ENCODE data around the gene NHSL2. TPM values are rescaled to one million over a fixed set of nuclear protein-coding genes. Genes with fewer than 3 reads are reported as not detected.
A peak's percentile ranks its signal among the peaks of the same experiment; 100 is the strongest.

NHSL2 gene
- polyA plus RNA-seq, 1 of the 3 experiments (the other 2 are of a cell fraction): 0.61 TPM

DNA sequence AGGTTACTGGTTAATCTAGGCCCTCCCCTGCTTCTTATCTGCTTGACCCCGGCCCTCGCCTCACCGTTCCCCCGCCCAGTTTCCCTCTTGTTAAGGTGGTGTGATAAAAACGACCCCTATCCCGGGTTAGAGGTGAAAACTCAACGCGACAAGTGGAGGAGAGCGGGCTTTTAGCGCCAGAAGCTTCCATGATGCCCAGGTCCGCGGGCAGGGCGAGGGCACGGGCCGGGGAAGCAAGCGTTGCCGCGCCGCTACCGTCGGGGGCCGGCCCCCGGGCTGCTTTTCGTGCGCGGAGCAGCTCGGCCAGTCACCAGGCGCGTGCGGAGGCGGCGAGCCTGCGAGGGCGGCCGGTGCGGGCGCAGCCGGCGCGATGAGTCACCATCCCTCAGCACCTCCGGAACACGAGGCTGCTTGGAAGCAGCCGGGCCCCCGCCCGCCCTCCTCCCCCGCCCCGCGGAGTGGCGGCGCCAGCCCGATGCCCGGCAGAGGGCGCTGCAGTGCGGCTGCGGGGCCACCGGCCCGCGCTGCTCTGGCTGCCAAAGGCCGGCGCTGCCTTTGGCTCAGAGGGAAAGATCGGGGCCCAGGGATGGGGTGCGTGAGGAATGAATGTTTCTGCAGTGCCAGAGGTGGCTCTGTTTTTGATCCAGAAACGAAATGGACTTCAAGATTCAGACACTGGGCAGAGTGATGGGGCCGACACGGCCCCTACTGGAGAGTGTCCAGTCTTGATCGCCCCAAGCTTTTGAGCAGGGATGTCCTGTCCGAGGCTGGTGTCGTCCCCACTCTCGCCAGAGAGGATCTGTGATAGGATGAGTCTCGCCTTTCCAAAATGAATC lies 107.8 kb downstream of the NHSL2 start (continued):
- TF ChIP-seq SMC3 (IDR thresholded peaks at IDR 0.05; ENCODE audit: low read depth, low read length): peak; percentile 74
- peak; percentile 35; the same call in 1 of the 2 replicates for TF ChIP-seq RCOR1 (IDR thresholded peaks at IDR 0.05; ENCODE audit: low read length)
- TF ChIP-seq, protein P1, sequence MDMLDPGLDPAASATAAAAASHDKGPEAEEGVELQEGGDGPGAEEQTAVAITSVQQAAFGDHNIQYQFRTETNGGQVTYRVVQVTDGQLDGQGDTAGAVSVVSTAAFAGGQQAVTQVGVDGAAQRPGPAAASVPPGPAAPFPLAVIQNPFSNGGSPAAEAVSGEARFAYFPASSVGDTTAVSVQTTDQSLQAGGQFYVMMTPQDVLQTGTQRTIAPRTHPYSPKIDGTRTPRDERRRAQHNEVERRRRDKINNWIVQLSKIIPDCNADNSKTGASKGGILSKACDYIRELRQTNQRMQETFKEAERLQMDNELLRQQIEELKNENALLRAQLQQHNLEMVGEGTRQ (IDR thresholded peaks at IDR 0.05; ENCODE audit: borderline replicate concordance, low read depth, low read length): no peak
- no peak for TF ChIP-seq GABPA (IDR thresholded peaks at IDR 0.05; ENCODE audit: low read depth)
- TF ChIP-seq JUND (IDR thresholded peaks at IDR 0.05): peak; percentile 43; the same call in 1 of the 2 replicates
- TF ChIP-seq, protein P2, sequence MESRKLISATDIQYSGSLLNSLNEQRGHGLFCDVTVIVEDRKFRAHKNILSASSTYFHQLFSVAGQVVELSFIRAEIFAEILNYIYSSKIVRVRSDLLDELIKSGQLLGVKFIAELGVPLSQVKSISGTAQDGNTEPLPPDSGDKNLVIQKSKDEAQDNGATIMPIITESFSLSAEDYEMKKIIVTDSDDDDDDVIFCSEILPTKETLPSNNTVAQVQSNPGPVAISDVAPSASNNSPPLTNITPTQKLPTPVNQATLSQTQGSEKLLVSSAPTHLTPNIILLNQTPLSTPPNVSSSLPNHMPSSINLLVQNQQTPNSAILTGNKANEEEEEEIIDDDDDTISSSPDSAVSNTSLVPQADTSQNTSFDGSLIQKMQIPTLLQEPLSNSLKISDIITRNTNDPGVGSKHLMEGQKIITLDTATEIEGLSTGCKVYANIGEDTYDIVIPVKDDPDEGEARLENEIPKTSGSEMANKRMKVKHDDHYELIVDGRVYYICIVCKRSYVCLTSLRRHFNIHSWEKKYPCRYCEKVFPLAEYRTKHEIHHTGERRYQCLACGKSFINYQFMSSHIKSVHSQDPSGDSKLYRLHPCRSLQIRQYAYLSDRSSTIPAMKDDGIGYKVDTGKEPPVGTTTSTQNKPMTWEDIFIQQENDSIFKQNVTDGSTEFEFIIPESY (IDR thresholded peaks at IDR 0.05; ENCODE audit: borderline replicate concordance, low read depth): no peak
- TF ChIP-seq CHD2 (IDR thresholded peaks at IDR 0.05; ENCODE audit: low read length, partially characterized antibody): peak; percentile 20
- TF ChIP-seq TAF1 (IDR thresholded peaks at IDR 0.05; ENCODE audit: borderline replicate concordance, low read depth, low read length): no peak; the same call in 1 of the 2 replicates
- TF ChIP-seq SIN3A (IDR thresholded peaks at IDR 0.05; ENCODE audit: borderline replicate concordance, low read depth, low read length): no peak

DNA sequence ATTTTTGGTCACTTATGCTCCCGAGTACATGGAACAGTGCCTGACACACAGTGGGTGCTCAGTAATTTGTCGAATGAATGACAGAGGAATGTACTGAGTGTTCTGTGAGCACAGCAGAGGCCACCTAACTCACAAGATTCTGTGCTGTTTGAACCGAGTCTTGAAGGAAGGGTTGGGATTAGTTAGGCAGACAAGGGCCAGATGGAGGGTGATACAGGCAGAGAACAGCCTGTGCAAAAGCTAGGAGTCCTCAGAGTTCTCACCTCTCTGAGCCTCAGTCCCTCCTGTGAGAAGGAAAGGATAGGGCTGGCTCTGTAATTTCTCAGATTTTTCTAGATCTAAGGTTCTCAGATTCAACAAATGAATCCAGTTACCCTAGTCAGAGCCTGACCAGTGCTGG lies 108.8 kb downstream of the NHSL2 start:
- Histone ChIP-seq H3K27me3 (ENCODE audit: insufficient read depth) (peaks cover 19% of the 10 kb centered on the region; the same call in 1 of the 2 replicates), H3K9ac (no peak overlapping the region), H3K4me1 (ENCODE audit: control insufficient read depth in 1 of 2, insufficient read depth in 2 of 2, low read depth in 1 of 2, low read length in 1 of 2) (peaks cover 3 to 7% of the 10 kb centered on the region in 2 experiments; a peak in 1 of 4 replicates), H2AFZ (ENCODE audit: low read depth) (no peak overlapping the region), H3K79me2 (ENCODE audit: insufficient read depth) (no peaks in the 10 kb centered on the region), H3K4me3 (ENCODE audit: low read depth in 2 of 2, low read length in 1 of 2) (no peak overlapping the region), H3K36me3 (replicated peaks in 1 of 2; ENCODE audit: control insufficient read depth in 1 of 2, insufficient read depth in 2 of 2, low read length in 1 of 2) (no peaks in the 10 kb centered on the region), H3K4me2 (no peak overlapping the region), H4K20me1 (ENCODE audit: insufficient read depth) (no peaks in the 10 kb centered on the region), H3K9me2 (no peaks in the 10 kb centered on the region), H3F3A (replicated peaks; ENCODE audit: insufficient read depth) (no peaks in the 10 kb centered on the region), H3K27ac (ENCODE audit: low read depth in 2 of 2, low read length in 1 of 2) (no peak overlapping the region), H3K9me3 (no peaks in the 10 kb centered on the region)
- ChIA-PET CTCF (interaction anchor here (0.7 to 11.1 kb wide), 25 partner anchors 10 to 259 kb away, joined by 3 to 257 read pairs (median 7); partner anchors contain the start of genes RPS4X and RTL5), POLR2A (interaction anchor here (0.8 to 1.7 kb wide), 2 partner anchors 107 to 162 kb away, joined by 4 to 6 read pairs; partner anchors contain the start of gene PIN4)
- no peak for DNase-seq
- 85% methylated on average over 3 of the region's 3 CpGs for WGBS (ENCODE audit: low lambda C conversion rate)
- TF ChIP-seq FOSL2 (IDR thresholded peaks at IDR 0.05; ENCODE audit: borderline replicate concordance, low read depth) (no peak), CHD2 (IDR thresholded peaks at IDR 0.05; ENCODE audit: low read length, partially characterized antibody) (no peak), RFX5 (IDR thresholded peaks at IDR 0.05; ENCODE audit: low read length) (no peak), RXRA (IDR thresholded peaks at IDR 0.05; ENCODE audit: borderline replicate concordance, low read depth) (no peak), MEF2A (IDR thresholded peaks at IDR 0.05; ENCODE audit: borderline replicate concordance, low read depth) (no peak), FOXJ3 (CRISPR knock-in tag; IDR thresholded peaks at IDR 0.05) (no peak), NRF1 (IDR thresholded peaks at IDR 0.05; ENCODE audit: low read depth, low read length) (no peak), NFIC (IDR thresholded peaks at IDR 0.05; ENCODE audit: borderline replicate concordance) (no peak)
- TF ChIP-seq, protein P2 (IDR thresholded peaks at IDR 0.05; ENCODE audit: borderline replicate concordance, low read depth): no peak
- TF ChIP-seq, protein P3, sequence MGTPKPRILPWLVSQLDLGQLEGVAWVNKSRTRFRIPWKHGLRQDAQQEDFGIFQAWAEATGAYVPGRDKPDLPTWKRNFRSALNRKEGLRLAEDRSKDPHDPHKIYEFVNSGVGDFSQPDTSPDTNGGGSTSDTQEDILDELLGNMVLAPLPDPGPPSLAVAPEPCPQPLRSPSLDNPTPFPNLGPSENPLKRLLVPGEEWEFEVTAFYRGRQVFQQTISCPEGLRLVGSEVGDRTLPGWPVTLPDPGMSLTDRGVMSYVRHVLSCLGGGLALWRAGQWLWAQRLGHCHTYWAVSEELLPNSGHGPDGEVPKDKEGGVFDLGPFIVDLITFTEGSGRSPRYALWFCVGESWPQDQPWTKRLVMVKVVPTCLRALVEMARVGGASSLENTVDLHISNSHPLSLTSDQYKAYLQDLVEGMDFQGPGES (IDR thresholded peaks at IDR 0.05; ENCODE audit: low read depth, low read length): no peak
- TF ChIP-seq, protein P4, sequence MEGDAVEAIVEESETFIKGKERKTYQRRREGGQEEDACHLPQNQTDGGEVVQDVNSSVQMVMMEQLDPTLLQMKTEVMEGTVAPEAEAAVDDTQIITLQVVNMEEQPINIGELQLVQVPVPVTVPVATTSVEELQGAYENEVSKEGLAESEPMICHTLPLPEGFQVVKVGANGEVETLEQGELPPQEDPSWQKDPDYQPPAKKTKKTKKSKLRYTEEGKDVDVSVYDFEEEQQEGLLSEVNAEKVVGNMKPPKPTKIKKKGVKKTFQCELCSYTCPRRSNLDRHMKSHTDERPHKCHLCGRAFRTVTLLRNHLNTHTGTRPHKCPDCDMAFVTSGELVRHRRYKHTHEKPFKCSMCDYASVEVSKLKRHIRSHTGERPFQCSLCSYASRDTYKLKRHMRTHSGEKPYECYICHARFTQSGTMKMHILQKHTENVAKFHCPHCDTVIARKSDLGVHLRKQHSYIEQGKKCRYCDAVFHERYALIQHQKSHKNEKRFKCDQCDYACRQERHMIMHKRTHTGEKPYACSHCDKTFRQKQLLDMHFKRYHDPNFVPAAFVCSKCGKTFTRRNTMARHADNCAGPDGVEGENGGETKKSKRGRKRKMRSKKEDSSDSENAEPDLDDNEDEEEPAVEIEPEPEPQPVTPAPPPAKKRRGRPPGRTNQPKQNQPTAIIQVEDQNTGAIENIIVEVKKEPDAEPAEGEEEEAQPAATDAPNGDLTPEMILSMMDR (IDR thresholded peaks at IDR 0.05): no peak
- TF ChIP-seq, protein P1 (IDR thresholded peaks at IDR 0.05; ENCODE audit: borderline replicate concordance, low read depth, low read length): no peak
